Stomach (tissue), 9 donors: ENCODE data around the gene MSI2. TPM values are rescaled to one million over a fixed set of nuclear protein-coding genes. Genes with fewer than 3 reads are reported as not detected.

ENCODE experiments used
- DNase-seq, 2 donors: peaks; one replicate each; pipeline versions ENCODE4 v3.0.0 to v3.0.0-alpha.2; 2013 to 2019
- H3K27ac ChIP-seq, 5 donors: fragments of 200-600 bp in 4 of 5; sonication (generic) in 4 of 5; one replicate each; pipeline ENCODE4 v1.5.1; 2013 to 2019; ENCODE audit warnings: mild to moderate bottlenecking in 1 of 5, moderate library complexity in 1 of 5
- H3K27me3 ChIP-seq, 3 donors: fragments of 200-600 bp; sonication (generic); one replicate each; pipeline ENCODE4 v1.5.1; 2017 to 2019; ENCODE audit warnings: mixed run types in 1 of 3
- H3K36me3 ChIP-seq, 4 donors: fragments of 200-600 bp; sonication (generic); 1 replicate in 3 of 4; 2 replicates in 1 of 4; pipeline ENCODE4 v1.5.1; 2016 to 2019
- H3K4me1 ChIP-seq, 4 donors: fragments of 200-600 bp; sonication (generic); one replicate each; pipeline ENCODE4 v1.5.1; 2016 to 2019
- H3K4me3 ChIP-seq, 4 donors: fragments of 200-600 bp; sonication (generic) in 3 of 4; one replicate each; pipeline ENCODE4 v1.5.1; 2016 to 2019; ENCODE audit warnings: mild to moderate bottlenecking in 1 of 4
- H3K9me3 ChIP-seq, 4 donors: fragments of 200-600 bp; sonication (generic); one replicate each; pipeline ENCODE4 v1.5.1; 2016 to 2019
- EP300 ChIP-seq: sonication (generic); formaldehyde crosslinking; IDR thresholded peaks from one replicate; pipeline ENCODE4 v1.6.1; 2017; ENCODE audit warnings: antibody characterized with exemption
- POLR2A ChIP-seq, 4 donors: fragments of 450-650 bp; IDR thresholded peaks; one replicate each; pipeline ENCODE4 v1.6.1; 2016; ENCODE audit warnings: antibody characterized with exemption in 4 of 4, control low read depth in 2 of 4, mild to moderate bottlenecking in 1 of 4, moderate library complexity in 1 of 4
- POLR2AphosphoS5 ChIP-seq, 3 donors: sonication (generic); formaldehyde crosslinking; IDR thresholded peaks; one replicate each; pipeline ENCODE4 v1.6.1; 2016; ENCODE audit warnings: antibody characterized with exemption in 3 of 3
- WGBS, 5 donors: extraction: QIAGEN DNeasy Blood & Tissue Kit in 3 of 5; methylation state at CpG; one replicate each; pipeline versions ENCODE4 v1.1.5 to v1.1.7; 2013 to 2018; 5-methylcytosine and 5-hydroxymethylcytosine counted together
- intact Hi-C: fragments of 100-400 bp; cut with DNase I; formaldehyde crosslinking; loops from one replicate; pipeline ENCODE4 v1.15.1; 2023; ENCODE audit warnings: low total_unique reads
- polyA plus RNA-seq, 3 donors: library from polyadenylated mRNA; stranded (reverse); fragments of 200-250 nt; gene quantifications; one replicate each; pipeline ENCODE4 v1.2.3, GENCODE V29; 2013
- total RNA-seq, 5 donors: library from RNA; depleted of rRNA; stranded (reverse); fragments of >200 nt; gene quantifications; one replicate each; pipeline versions ENCODE4 v1.1.0 to v1.2.3, GENCODE V29; 2014 to 2016
- TF ChIP-seq, protein P1 (sequence below), 7 experiments: fragments of 450-650 bp in 4 of 7; fragments of 200-600 bp in 3 of 7; sonication (generic) in 3 of 7; IDR thresholded peaks; one replicate each; pipeline ENCODE4 v1.5.1; 2016 to 2019; ENCODE audit warnings: antibody characterized with exemption in 7 of 7, control low read depth in 2 of 7, mild to moderate bottlenecking in 1 of 7
- donor health status: healthy with polysubstance abuse.
- donor health status: Bipolar disorder and iron deficiency.
- donor health status: healthy.

Gene MSI2
- total and polyA plus RNA-seq, 8 donors, result 8.3 to 72.4 (median 22.9) TPM

DNA sequence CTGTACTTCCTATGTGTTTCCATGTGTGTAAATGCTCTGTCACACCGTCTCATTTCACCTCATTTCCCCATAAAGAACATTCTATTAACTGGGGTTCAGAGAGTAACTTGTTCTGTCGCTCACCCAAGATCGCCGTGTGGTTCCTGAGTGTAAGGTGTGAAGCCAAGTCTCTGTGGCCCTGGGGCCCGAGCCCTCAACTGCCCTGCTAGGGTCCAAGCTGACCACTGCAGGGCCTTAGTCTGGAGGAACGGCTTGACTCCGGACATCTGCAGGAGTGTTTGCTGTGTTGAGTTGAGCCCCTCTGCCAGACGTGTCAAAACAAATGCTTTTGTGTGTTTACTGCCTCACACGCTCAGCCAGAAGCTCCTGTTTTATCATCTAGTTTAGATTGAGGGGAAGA lies 244.7 kb downstream of the MSI2 start:
- H3K36me3 ChIP-seq, result no peaks in the 10 kb centered on the region
- H3K27ac ChIP-seq, result no peak overlapping the region
- intact Hi-C loops, result no loop called here
- WGBS, 5 donors, result 85 to 88% (median 87%) methylated on average over 9 of the region's 9 CpGs
- TF ChIP-seq POLR2A (IDR thresholded peaks at IDR 0.05), result no peak
- TF ChIP-seq, protein P1, sequence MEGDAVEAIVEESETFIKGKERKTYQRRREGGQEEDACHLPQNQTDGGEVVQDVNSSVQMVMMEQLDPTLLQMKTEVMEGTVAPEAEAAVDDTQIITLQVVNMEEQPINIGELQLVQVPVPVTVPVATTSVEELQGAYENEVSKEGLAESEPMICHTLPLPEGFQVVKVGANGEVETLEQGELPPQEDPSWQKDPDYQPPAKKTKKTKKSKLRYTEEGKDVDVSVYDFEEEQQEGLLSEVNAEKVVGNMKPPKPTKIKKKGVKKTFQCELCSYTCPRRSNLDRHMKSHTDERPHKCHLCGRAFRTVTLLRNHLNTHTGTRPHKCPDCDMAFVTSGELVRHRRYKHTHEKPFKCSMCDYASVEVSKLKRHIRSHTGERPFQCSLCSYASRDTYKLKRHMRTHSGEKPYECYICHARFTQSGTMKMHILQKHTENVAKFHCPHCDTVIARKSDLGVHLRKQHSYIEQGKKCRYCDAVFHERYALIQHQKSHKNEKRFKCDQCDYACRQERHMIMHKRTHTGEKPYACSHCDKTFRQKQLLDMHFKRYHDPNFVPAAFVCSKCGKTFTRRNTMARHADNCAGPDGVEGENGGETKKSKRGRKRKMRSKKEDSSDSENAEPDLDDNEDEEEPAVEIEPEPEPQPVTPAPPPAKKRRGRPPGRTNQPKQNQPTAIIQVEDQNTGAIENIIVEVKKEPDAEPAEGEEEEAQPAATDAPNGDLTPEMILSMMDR (IDR thresholded peaks at IDR 0.05), result no peak
- no peak for TF ChIP-seq EP300
- TF ChIP-seq POLR2AphosphoS5 (IDR thresholded peaks at IDR 0.05), result no peak
- no peaks in the 10 kb centered on the region for H3K27me3 ChIP-seq
- H3K4me3 ChIP-seq, result no peak overlapping the region
- DNase-seq, result no peak
- peaks cover 0 to 3% (median 0%) of the 10 kb centered on the region in 4 donors for H3K4me1 ChIP-seq
- no peaks in the 10 kb centered on the region for H3K9me3 ChIP-seq

DNA sequence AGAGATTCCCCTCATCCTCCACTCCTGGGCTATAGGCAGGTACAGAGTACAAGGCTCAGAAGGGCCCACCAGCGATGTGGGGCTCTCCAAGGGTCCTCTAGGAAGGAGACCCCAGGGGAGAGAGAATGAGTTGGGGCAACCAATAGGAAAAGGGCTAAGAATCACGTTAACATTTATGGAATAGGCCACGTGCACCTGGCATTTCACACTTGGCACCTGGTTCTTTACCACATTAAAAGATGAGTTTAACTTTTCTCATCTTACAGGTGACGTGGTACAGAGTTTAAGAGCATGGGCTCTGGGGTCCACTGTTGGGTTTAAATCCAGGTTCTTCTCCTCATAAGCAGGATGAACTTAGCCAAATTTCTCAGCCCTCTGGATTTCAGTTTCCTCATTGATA lies 245.7 kb downstream of the MSI2 start:
- no peak overlapping the region for H3K4me3 ChIP-seq
- no peaks in the 10 kb centered on the region for H3K36me3 ChIP-seq
- no peak overlapping the region for H3K27ac ChIP-seq
- intact Hi-C loops, result no loop called here
- peaks cover 0 to 12% (median 6%) of the 10 kb centered on the region in 4 donors for H3K4me1 ChIP-seq
- WGBS, 5 donors, result 88 to 95% (median 92%) methylated on average over 4 of the region's 4 CpGs
- no peak for TF ChIP-seq POLR2A (IDR thresholded peaks at IDR 0.05)
- TF ChIP-seq POLR2AphosphoS5 (IDR thresholded peaks at IDR 0.05), result no peak
- no peak for TF ChIP-seq EP300
- TF ChIP-seq, protein P1 (IDR thresholded peaks at IDR 0.05), result no peak
- no peaks in the 10 kb centered on the region for H3K9me3 ChIP-seq
- H3K27me3 ChIP-seq, result no peaks in the 10 kb centered on the region
- no peak for DNase-seq

DNA sequence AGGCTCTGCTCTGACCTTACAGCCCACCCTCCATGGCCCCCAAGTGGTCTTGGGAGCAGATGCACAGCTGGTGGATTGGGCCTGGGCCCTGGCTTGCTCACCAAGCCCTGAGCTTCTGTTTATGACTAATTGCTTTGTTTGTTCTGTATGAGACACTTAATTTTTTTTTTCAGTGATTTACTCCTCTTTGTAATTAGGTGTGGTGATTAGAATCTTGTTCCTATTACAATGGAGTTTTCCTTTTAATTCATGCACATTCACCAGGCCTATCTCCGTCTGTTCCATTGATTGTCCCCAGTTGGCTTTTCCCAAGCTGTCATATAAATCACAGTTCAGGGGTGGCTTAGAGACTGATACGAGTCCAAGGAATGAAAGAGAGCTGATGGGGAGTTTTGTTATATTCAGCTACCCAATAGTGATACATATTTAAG lies 246.5 kb downstream of the MSI2 start:
- WGBS, 5 donors, result 75 to 90% (median 86%) methylated on average over 2 of the region's 2 CpGs
- Histone ChIP-seq H3K36me3 (no peaks in the 10 kb centered on the region), H3K4me1 (peaks cover 0 to 16% (median 10%) of the 10 kb centered on the region in 4 donors), H3K9me3 (no peaks in the 10 kb centered on the region), H3K27ac (no peak overlapping the region), H3K4me3 (no peak overlapping the region), H3K27me3 (no peaks in the 10 kb centered on the region)
- TF ChIP-seq POLR2A (IDR thresholded peaks at IDR 0.05) (no peak), POLR2AphosphoS5 (IDR thresholded peaks at IDR 0.05) (no peak), EP300 (no peak)
- TF ChIP-seq, protein P1 (IDR thresholded peaks at IDR 0.05), result no peak
- intact Hi-C loops, result no loop called here
- DNase-seq, result no peak

DNA sequence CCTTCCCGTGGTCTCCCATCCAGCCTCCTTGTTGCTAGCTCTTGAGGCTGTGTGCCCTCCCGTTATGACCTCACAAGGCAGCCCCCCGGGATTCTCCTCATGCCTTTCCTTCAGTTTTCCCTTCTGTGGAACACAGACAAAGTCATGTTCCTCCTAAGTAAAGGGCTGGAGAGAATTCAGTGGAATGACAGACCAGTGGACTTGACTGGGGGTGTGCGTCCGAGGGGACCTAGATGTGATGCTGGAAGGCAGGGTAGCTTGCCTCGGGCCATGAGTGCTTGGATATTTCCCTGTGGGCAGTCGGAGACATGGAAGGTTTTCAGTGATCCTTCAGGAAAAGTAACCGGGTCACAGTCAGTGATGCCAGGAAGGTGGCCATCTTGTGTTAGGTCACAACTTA lies 247.9 kb downstream of the MSI2 start:
- Histone ChIP-seq H3K36me3 (no peaks in the 10 kb centered on the region), H3K27ac (no peak overlapping the region), H3K27me3 (no peaks in the 10 kb centered on the region), H3K9me3 (no peaks in the 10 kb centered on the region), H3K4me1 (peaks cover 0 to 18% (median 11%) of the 10 kb centered on the region in 4 donors), H3K4me3 (no peak overlapping the region)
- 94 to 96% (median 96%) methylated on average over 8 of the region's 8 CpGs for WGBS, 5 donors
- TF ChIP-seq POLR2A (IDR thresholded peaks at IDR 0.05) (no peak), EP300 (no peak), POLR2AphosphoS5 (IDR thresholded peaks at IDR 0.05) (no peak)
- TF ChIP-seq, protein P1 (IDR thresholded peaks at IDR 0.05), result no peak
- DNase-seq, result no peak
- intact Hi-C loops, result no loop called here
